Measurements from ENCODE around the gene CFAP43.
"Not testable (repeated sequence)": the region's sequence is repeated elsewhere in the genome, so short reads cannot be mapped to it uniquely, and the experiment has no call there.

CFAP43 gene

DNA sequence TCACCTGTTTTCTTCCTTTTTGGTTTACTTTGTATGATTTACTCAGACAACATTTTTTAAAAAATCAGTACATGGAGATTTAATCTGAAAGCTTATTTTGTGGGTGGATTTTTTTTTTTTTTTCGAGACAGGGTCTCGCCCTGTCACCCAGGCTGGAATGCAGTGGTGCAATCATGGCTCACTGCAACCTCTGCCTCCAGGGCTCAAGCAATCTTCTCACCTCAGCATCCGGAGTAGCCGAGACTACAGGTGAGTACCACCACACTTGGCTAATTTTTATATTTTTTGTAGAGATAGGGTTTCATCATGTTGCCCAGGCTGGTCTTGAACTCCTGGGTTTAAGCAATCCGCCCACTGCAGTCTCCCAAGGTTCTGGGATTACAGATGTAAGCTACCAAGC is 25.1 kb upstream of the CFAP43 start:
- DNase-seq = no peak

DNA sequence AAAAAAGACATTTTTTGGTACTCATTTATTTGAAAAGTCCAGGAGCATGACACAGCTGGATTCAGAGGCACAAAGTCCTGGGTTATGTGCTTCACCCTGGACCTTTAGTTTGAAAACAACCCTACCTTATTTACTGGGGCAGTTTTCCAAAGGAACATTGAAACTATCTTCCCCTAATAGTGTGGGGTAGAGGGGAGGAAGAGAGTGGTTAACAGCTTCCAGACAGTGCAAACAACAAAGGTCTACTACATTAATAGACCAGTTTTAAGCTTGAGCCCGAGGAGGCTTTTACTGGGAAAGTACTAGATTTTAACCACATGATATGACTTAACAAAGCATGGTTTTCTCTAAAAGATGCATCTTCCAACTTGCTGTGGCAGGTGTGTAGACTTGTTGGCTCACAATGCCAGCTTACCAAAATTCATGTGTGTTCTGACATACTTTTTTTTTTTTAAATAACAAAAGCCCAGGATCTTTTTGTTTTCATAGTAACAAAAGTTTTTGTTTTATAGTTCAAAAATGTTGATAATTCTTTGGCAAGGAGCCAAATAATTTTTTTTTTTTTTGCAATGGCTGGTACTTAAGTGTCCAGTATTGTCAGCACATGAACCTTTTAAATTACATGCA is 24.3 kb upstream of the CFAP43 start:
- DNase-seq = no peak

DNA sequence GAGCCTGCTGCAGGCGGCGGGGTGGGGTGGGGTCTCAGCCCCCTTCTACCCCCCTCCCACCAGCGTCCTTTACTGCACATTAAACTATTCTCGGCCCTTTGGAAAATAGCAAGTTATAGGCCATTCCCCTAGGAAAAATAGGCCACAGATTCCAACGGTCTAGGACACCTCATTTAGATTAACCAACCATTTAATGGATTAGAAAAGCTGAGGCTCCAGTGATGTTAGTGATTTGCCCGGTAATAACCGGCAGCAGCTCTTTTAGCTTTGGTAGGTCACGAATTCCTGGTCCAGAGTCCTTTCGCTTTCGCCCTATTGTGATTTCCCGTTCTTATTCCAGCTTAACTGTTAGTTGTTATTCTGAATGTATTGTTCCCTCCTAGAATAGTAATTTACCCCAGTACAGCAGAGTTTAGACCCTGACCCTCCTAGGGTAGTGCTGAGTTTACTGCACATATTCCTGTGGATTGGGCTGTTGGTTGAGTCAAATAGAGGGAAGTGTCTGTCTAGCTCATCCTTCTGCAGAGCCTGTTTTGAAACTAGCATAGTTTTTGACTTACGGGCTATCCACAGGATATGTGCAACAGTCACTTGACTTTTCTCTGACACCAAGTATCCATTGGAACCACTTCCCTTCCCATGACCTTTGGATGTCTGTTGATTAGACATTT is 23.3 kb upstream of the CFAP43 start:
- DNase-seq = no peak

DNA sequence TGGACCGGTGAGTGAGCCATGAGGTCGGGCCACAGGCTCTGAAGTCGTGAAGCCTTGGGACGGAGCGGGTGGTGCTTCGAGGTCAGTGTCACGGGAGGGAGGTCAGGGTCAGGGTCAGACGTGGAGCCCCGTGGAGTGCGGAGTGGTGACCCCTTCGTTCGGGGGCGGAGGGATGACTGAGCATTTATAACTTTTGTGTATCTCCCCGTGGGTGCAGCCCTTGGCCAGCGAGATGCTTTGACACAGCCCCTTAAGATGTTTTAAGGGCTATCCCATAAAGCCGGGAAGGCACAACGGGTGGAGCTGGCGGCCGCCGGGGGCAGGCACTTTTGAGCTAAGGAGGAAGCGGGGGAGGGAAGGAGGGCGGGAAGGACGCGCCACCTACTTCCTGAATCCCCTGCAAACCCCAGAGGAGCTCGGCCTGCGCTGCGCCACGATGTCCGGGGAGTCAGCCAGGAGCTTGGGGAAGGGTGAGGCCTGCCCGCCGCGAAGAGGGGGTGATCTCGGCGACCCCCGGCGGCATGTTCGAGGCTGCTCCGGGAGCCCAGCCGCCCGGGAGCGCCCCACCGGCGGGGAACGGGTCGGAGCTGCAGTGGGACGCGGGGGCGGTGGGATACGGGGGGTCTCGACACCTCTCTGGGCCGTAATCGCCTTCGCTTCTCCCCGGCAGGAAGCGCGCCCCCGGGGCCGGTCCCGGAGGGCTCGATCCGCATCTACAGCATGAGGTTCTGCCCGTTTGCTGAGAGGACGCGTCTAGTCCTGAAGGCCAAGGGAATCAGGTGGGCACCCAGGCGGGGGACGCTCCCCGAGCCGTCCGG is 22.5 kb upstream of the CFAP43 start, which contains the start of gene GSTO1:
Gene GSTO1 (plus strand): TSS at position 400 of the 818 bp plus-strand sequence. CDS start 37 bp downstream, at position 437.
- DNase-seq = peak; percentile 73

DNA sequence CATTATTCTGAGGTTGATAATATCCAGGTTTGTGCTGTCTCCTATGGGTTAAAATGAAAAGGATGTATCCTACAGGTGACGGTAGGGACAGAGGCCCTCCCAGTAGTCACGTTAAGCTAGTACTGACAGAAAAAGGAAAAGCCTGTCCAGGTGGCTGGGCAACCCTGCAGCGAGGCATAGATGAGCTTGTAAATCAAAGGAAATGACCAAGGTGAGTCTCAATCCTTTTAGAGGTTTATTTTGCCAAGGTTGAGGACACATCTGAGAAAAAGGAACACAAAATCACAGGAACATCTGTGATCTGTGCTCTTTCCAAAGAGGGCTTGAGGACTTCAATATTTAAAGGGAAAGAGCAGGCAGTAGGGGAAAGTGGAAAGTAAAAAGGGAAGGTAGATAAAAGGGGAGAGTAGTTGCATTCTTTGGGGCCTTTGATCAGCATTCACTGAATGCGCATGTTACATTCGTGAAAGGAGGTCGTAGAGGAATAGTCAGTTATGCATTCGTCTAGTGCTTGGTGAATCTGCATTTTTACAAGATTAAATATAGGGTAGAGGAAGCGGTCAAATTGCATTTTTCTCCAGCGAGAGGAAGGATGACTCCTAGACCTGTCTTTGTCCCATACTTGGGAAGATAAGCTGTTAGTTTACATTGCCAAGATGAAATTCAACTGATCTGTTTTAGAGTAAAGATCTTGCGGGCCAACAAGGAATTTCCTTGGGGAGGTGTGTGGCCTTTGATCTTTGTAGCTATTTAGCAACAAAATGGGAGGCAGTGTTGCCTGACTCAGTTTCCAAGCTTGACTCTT is 21.6 kb upstream of the CFAP43 start:
- no peak for DNase-seq

DNA sequence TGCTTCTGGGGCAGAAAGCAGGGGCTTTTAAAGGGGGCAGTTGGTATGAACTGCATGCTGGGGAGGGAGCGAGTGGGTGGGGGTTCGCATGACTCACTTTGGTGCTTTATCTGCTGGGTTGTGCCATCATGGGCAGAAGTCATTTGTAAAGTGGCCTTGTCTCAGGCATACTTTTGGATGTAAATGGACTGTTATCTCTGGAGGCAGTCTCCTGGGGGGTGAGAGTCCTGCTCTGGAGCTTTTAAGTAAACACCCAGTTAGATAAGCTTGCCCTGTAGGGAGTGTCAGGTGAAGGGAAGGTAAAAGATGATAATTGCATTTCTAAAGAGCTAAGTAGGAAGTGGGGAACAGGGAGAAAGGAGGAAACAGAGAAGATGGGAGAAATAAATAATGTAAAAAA is 20.9 kb upstream of the CFAP43 start:
- no peak for DNase-seq

DNA sequence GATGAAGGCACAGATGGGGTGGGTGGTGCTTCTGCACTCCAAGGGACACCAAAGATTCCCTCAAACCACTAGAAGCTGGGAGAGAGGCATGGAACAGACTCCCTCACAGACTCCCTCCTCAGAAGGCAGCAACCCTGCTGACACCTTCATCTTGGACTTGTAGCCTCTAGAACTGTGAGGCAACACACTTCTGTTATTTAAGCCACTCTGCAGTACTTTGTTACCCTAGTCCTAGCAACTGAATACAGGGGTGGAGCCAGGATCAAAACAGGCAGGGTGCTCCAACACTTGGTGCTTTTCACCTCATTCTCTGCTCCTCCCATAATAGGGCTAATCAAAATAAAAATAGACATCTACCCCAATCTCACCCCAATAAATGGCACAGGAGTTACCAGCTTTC is 20.2 kb upstream of the CFAP43 start:
- no peak for DNase-seq

DNA sequence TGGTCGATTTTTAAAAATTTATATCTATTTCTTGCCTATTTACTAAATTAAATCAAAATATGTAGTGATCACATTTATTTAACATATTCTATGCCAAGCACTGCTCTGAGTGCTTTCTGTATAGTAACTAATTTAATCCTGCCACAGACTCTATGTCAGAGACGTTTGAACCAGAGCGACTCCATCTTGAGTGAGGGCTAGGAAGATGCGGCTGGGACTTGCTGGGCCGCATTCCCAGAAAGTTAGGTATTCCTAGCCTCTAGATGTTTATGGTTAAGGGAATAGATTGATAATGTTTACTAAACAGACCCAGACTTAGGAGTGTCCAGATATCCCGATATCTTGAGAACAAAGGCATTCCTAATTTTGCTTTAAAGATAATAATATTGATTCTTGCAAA is 19.3 kb upstream of the CFAP43 start:
- no peak for DNase-seq

DNA sequence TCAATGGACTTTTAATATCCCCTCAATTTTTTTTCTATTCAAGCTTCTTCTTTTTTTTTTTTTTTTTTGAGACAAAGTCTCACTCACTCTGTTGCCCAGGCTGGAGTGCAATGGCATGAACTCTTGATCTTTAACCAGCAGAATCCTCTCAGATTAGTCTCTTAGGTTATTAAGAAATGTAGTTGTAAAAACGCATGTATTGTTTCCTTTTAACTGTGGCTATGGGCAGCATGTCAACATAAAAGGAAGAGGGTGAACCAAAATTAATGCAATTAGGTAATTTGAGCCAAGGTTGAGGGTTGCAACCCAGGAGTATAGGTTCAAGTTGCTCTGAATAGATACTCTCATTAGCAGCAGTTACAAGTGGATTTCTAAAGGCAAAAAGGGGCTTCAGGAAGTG is 18.2 kb upstream of the CFAP43 start:
- DNase-seq = no peak

DNA sequence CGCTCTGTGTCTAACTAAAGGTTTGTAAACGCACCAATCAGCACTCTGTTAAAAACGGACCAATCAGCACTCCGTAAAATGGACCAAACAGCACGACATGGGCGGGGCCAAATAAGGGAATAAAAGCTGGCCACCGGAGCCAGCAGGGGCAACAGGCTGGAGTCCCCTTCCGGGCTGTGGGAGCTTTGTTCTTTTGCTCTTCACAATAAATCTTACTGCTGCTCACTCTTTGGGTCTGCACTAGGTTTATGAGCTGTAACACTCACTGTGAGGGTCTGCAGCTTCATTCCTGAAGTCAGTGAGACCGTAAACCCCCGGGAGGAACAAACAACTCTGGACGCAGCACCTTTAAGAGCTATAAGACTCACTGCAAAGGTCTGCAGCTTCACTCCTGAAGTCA is 16.8 kb upstream of the CFAP43 start:
- not testable (repeated sequence) for DNase-seq

DNA sequence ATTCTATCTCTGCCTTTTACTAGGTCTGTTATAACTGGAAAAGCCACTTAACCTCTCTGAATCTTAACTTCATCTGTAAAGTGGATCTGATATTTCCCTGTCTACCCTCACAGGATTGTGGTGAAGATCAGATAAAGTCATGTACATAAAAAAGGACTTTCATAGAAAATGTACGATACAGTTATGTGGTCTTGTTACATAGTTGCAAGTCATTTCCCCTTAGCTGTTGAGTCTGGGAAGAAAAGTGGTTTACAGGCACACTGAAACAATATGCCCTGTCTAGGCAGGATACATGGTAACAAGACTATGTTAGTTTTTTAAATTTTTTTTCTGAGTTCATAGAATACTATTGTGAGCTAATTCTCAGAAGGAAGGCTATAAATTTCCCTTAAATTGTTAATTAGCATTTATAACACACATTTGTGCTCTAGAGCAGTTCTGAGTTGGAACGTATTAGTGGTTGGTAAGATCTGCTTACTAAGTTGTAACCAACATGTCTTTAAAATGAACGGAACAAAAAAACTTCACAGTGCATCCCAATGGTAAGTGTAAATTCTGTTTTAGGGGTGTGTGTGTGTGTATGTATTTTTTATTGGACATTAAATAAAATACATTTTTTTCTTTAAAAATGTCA is 15.5 kb upstream of the CFAP43 start:
- DNase-seq = peak; percentile 53

DNA sequence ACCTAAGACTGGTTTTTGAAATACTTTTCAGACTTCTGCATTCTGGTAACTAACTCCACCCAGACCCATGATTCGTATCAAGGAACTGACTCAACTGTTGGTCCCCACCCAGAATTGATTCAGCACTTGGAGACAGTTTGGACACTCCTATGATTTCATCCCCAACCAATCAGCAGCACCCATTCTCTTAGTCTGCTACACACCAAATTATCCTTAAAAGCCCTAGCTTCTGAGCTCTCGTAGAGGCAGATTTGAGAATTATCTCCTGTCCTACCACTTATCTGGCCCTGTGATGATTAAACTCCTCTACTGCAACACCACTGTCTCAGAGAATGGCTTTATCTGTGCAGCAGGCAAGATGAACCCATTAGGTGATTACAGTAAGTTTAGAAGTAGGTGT is 14.8 kb upstream of the CFAP43 start:
- peak; percentile 13 for DNase-seq

DNA sequence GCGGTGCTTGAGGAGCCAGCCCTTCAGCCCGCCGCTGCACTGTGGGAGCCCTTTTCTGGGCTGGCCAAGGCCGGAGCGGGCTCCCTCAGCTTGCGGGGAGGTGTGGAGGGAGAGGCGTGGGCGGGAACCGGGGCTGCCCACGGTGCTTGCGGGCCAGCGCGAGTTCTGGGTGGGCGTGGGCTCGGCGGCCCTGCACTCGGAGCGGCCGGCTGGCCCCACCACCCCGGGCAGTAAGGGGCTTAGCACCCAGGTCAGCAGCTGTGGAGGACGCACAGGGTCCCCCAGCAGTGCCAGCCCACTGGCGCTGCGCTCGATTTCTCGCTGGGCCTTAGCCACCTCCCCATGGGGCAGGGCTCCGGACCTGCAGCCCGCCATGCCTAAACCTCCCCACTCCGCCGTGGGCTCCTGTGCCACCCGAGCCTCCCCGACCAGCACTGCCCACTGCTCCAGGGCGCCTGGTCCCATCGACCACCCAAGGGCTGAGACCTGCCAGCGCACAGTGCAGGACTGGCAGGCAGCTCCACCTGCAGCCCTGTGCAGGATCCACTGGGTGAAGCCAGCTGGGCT is 13.0 kb upstream of the CFAP43 start:
- DNase-seq = no peak

DNA sequence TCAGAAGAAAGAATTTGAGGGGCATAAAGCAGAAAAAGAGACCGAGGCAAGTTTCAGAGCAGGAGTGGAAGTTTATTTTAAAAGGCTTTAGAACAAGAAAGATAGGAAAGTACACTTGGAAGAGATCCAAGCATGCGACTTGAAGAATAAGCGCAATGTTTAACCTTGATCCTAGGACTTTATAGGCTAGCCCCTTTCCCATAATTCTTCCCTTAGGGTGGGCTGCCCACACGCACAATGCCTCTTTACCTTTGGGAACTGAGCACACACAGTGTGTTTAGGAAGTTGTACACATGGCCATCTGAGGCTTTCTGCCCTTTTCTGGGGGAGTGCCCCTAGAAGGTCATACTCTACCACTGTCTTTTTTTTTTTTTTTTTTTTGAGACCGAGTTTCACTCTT is 11.3 kb upstream of the CFAP43 start:
- DNase-seq = no peak

DNA sequence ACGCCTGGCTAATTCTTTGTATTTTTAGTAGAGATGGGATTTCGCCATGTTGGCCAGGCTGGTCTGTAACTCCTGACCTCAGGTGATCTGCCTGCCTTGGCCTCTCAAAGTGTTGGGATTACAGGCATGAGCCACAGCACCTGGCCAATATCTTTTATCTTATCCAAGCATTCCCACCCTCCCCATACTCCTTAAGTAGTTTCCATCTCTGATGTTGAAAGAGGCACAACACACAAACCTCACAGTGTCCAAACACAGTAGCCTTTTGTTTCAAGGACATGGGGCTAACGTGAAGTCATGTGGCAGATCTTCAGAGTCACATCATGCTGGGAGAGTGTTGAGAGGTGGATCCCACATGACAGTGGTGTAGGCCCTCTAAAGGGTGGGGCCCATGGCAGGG is 10.8 kb upstream of the CFAP43 start:
- DNase-seq = not testable (repeated sequence)

DNA sequence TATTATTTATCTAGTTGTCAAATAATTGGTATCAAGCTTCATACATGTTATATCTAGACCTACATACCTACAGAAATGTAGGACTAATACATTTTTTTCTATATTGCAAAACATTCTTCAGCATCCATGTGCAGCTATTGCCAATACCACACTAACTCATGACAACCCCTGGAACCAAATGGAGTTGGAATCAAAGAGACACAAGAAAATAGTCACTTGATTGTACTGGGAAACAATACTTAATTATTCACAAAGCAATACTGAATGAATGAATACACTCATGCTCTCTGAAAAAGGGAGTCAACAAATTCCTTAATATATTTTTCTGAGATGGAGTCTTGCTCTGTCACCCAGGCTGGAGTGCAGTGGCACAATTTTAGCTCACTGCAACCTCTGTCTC is 10.4 kb upstream of the CFAP43 start:
- no peak for DNase-seq

DNA sequence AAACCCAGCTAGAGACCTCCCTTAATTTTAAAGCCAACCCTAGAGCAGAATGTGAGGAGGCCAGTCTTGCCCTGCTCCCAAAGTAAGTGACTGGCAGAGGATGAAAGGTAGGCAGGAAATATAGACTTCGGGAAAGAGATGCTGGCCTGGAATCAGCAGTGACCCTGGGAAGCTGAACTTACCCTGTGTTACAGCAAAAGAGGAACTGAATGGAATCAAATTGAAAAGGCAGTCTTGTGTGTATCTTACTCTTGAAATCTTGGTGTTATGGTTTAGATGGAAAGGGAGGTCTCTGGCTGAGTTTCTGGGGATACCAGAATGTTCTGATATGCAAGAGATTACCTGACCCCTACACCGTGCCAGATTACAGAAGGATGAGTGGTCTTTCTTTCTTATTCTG is 7.9 kb upstream of the CFAP43 start:
- DNase-seq = no peak

DNA sequence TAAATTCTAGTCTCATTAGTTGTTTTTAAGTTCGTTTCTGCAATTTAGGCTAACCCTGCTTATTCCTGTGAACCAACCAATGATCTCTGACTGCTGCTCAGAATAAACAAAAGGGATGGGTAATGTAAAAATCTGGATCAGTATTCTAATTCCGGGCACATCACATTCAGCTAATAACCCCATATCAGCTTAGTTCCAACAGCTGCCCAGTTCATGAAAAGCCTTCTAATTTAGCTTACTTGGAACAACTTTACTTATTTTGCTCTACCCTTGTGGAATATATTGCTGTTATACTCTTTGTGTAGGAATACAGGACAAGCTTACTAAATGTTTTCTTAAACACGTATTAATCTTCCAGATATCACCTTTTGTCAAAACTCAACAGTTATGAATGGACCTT is 3.6 kb upstream of the CFAP43 start:
- no peak for DNase-seq

DNA sequence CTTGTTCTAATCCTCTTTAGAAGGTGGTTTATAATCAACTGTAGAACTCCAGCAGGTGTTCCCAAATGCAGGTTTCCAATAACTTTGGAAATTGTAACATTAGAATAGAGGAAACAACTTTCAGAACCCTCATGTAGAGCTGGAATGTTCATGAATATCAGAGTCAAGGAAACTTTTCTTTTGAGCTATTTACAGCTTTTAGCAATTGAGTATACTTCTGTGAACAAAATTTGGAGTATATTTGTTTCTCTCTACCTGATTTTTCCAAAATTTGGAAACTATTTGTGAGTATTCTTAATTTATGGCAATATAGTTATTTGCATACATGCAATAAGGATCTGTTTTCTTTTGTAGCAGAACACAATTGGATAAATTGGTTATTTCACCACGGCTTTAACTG is 2.8 kb upstream of the CFAP43 start:
- DNase-seq = no peak

DNA sequence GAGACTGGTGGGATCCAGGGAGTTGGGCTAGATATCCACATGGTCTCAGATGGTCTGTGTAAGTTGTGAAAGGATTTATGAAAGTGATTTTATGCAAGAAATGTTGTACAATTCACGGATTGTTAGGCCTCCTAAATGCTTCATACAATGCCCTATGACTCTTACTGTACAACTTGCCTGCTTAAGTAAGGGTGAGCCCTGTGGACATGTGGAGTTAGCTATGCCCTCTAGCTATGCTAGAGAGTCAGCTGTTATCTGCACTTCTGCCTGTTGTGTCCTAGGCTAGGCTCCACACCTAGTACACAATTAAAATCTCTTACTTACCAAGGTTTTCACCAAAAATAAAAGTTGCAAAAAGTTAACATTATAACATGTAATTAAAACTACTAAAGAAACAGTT is 1.7 kb upstream of the CFAP43 start:
- DNase-seq = no peak

DNA sequence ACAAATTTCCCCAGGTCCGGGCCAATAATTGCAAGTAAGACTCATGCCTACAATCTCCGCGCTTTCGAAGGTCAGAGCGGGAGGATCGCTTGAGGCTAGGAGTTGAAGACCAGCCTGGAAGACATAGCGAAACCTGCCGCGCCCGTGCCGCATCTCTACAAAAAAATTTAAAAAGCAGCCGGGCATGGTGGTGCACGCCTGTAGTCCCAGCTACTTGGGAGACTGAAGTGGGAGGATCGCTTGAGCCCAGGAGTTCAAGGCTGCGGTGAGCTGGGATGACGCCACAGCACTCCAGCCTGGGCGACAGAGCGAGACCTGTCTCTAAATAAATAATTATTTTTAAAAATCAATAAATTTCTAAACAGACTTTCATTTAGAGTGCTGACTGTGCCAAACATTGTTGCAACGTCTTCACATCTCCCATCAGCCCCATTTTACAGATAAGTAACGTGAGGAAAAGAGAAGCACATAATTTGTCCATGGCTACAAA is 494 bp upstream of the CFAP43 start:
- DNase-seq = no peak

DNA sequence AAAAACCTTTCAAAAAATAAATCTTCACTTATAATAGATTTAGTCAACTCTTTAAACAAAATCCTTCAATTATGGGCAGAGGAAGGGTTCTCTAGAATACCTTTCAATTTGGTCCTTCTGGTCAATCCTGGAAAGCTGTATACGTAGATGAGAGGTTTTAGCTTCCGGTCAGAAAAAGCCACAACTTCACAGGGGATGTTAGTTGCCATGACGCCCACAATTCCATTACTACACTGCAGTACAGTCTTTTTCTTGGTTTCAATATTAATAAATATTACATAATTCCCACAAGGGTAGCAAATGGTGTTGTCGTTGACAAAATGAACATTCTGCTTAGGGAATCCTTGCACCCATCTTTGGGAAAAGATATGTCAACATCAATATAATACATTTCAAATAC is 1.7 kb downstream of the CFAP43 start:
- no peak for DNase-seq

Measured in GDM1 (cell line).